Activated T-helper 1 cell treated with anti-CD3 and anti-CD28 coated beads, Interleukin-12 subunit alpha, Interleukin-12 subunit beta, Interleukin-2, Interleukin-4 antibody, amounts not matched to agents 30 ng/mL and 10 ng/mL and 1 ng/mL, durations not matched to agents 14 hours and 24 hours and 36 hours (primary cell): Measurements from ENCODE around the gene DAG1. TPM values are rescaled to one million over a fixed set of nuclear protein-coding genes. Genes with fewer than 3 reads are reported as not detected.

Experiments used
- DNase-seq: peaks from one replicate; pipeline ENCODE4 v3.0.0; 2021; ENCODE audit warnings: low spot score
- H3K27ac Mint-ChIP-seq: one replicate; pipeline ENCODE4 v1.8.0; 2021; ENCODE audit warnings: mild to moderate bottlenecking, mixed read lengths
- H3K27me3 Mint-ChIP-seq: one replicate; pipeline ENCODE4 v1.8.0; 2022; ENCODE audit warnings: mild to moderate bottlenecking, moderate library complexity, mixed read lengths; ENCODE audit not compliant: insufficient read depth
- H3K36me3 Mint-ChIP-seq: one replicate; pipeline ENCODE4 v1.8.0; 2021; ENCODE audit warnings: low read depth, mixed read lengths
- H3K4me1 Mint-ChIP-seq: one replicate; pipeline ENCODE4 v1.8.0; 2021; ENCODE audit warnings: low read depth, mixed read lengths
- H3K4me3 Mint-ChIP-seq: one replicate; pipeline ENCODE4 v1.8.0; 2021; ENCODE audit warnings: mild to moderate bottlenecking, moderate library complexity, mixed read lengths
- H3K9me3 Mint-ChIP-seq: one replicate; pipeline ENCODE4 v1.8.0; 2021; ENCODE audit warnings: mixed read lengths
- intact Hi-C: fragments of 100-400 bp; cut with micrococcal nuclease; formaldehyde crosslinking; loops from one replicate; pipeline ENCODE4 v1.15.1; 2024
- total RNA-seq: library from RNA; stranded (reverse); gene quantifications from 2 replicates; pipeline ENCODE4 v1.2.3, GENCODE V29; 2022

The DAG1 gene
- total RNA-seq, 1 donor from 2014 or later = 23.7 TPM

- peak overlapping the region; percentile 85 for H3K27ac Mint-ChIP-seq
These were observed 61.6 kb downstream of the DAG1 start for GRCh38 chr3:49531715-49532114.

GRCh38 chr3:49533031-49533430 is 63.0 kb downstream of the DAG1 start:
- no peak overlapping the region for H3K27ac Mint-ChIP-seq
- intact Hi-C loops = no loop called here
- no peaks in the 10 kb centered on the region for H3K27me3 Mint-ChIP-seq
- no peak overlapping the region for H3K4me3 Mint-ChIP-seq
- no peaks in the 10 kb centered on the region for H3K9me3 Mint-ChIP-seq
- peaks cover 16% of the 10 kb centered on the region for H3K36me3 Mint-ChIP-seq
- peaks cover 21% of the 10 kb centered on the region for H3K4me1 Mint-ChIP-seq
- no peak for DNase-seq

More at GRCh38 chr3:49531715-49532114, 61.6 kb downstream of the DAG1 start:
- DNase-seq = no peak
- no peak overlapping the region for H3K4me3 Mint-ChIP-seq
- intact Hi-C loops = no loop called here
- peaks cover 21% of the 10 kb centered on the region for H3K4me1 Mint-ChIP-seq
- peaks cover 16% of the 10 kb centered on the region for H3K36me3 Mint-ChIP-seq
- no peaks in the 10 kb centered on the region for H3K9me3 Mint-ChIP-seq
- no peaks in the 10 kb centered on the region for H3K27me3 Mint-ChIP-seq

- DNase-seq = no peak
- peaks cover 16% of the 10 kb centered on the region for H3K36me3 Mint-ChIP-seq
- H3K27ac Mint-ChIP-seq = no peak overlapping the region
- intact Hi-C loops = no loop called here
- peaks cover 20% of the 10 kb centered on the region for H3K4me1 Mint-ChIP-seq
- H3K4me3 Mint-ChIP-seq = no peak overlapping the region
- no peaks in the 10 kb centered on the region for H3K9me3 Mint-ChIP-seq
- H3K27me3 Mint-ChIP-seq = no peaks in the 10 kb centered on the region
These were observed 63.9 kb downstream of the DAG1 start for GRCh38 chr3:49533786-49534519.

- Mint-ChIP-seq H3K27me3 (no peaks in the 10 kb centered on the region), H3K36me3 (peaks cover 16% of the 10 kb centered on the region), H3K4me1 (peaks cover 12% of the 10 kb centered on the region), H3K9me3 (no peaks in the 10 kb centered on the region), H3K4me3 (no peak overlapping the region), H3K27ac (no peak overlapping the region)
- intact Hi-C loops = loop anchor here (5.0 kb wide), 1 partner anchor 367 kb away; the partner anchor contains the start of gene MST1R
- no peak for DNase-seq
These were observed 64.7 kb downstream of the DAG1 start for GRCh38 chr3:49534581-49535441.

GRCh38 chr3:49535971-49536874 is 66.2 kb downstream of the DAG1 start:
- intact Hi-C loops = loop anchor here (5.0 kb wide), 1 partner anchor 366 kb away; the partner anchor contains the start of gene MST1R
- H3K4me3 Mint-ChIP-seq = no peak overlapping the region
- H3K27ac Mint-ChIP-seq = no peak overlapping the region
- H3K9me3 Mint-ChIP-seq = no peaks in the 10 kb centered on the region
- H3K27me3 Mint-ChIP-seq = no peaks in the 10 kb centered on the region
- peaks cover 10% of the 10 kb centered on the region for H3K4me1 Mint-ChIP-seq
- no peak for DNase-seq
- peaks cover 9% of the 10 kb centered on the region for H3K36me3 Mint-ChIP-seq

GRCh38 chr3:49536875-49537533 is 66.9 kb downstream of the DAG1 start:
- H3K4me3 Mint-ChIP-seq = no peak overlapping the region
- H3K27ac Mint-ChIP-seq = no peak overlapping the region

GRCh38 chr3:49539659-49540560 is 69.8 kb downstream of the DAG1 start:
- peak; percentile 85 for DNase-seq
- no peaks in the 10 kb centered on the region for H3K9me3 Mint-ChIP-seq
- peaks cover 12% of the 10 kb centered on the region for H3K27me3 Mint-ChIP-seq
- H3K4me3 Mint-ChIP-seq = peak overlapping the region; percentile 68
- no peaks in the 10 kb centered on the region for H3K36me3 Mint-ChIP-seq
- H3K27ac Mint-ChIP-seq = no peak overlapping the region
- H3K4me1 Mint-ChIP-seq = peaks cover 5% of the 10 kb centered on the region
- intact Hi-C loops = loop anchor here (1.0 to 5.0 kb wide), 6 partner anchors 14 to 362 kb away; partner anchors contain the start of genes BSN, DAG1 and MST1R

More at GRCh38 chr3:49536875-49537533, 66.9 kb downstream of the DAG1 start:
- intact Hi-C loops = loop anchor here (5.0 kb wide), 1 partner anchor 365 kb away; the partner anchor contains the start of gene MST1R
- no peak for DNase-seq
- Mint-ChIP-seq H3K9me3 (no peaks in the 10 kb centered on the region), H3K36me3 (peaks cover 2% of the 10 kb centered on the region), H3K4me1 (peaks cover 5% of the 10 kb centered on the region), H3K27me3 (peaks cover 6% of the 10 kb centered on the region)

- Mint-ChIP-seq H3K27ac (peak overlapping the region; percentile 53), H3K9me3 (no peaks in the 10 kb centered on the region)
- intact Hi-C loops = no loop called here
These were observed 82.0 kb downstream of the DAG1 start for GRCh38 chr3:49552087-49552486.

GRCh38 chr3:49553324-49553691 is 83.2 kb downstream of the DAG1 start:
- peak overlapping the region; percentile 89 for H3K4me3 Mint-ChIP-seq
- H3K9me3 Mint-ChIP-seq = no peaks in the 10 kb centered on the region
- peaks cover 2% of the 10 kb centered on the region for H3K36me3 Mint-ChIP-seq
- H3K27ac Mint-ChIP-seq = peak overlapping the region; percentile 34
- intact Hi-C loops = no loop called here
- no peak for DNase-seq
- H3K27me3 Mint-ChIP-seq = peaks cover 56% of the 10 kb centered on the region
- H3K4me1 Mint-ChIP-seq = peaks cover 20% of the 10 kb centered on the region

More at GRCh38 chr3:49552087-49552486, 82.0 kb downstream of the DAG1 start:
- DNase-seq = no peak
- peaks cover 2% of the 10 kb centered on the region for H3K36me3 Mint-ChIP-seq
- peaks cover 20% of the 10 kb centered on the region for H3K4me1 Mint-ChIP-seq
- peak overlapping the region; percentile 48 for H3K4me3 Mint-ChIP-seq
- H3K27me3 Mint-ChIP-seq = peaks cover 51% of the 10 kb centered on the region

- peaks cover 54% of the 10 kb centered on the region for H3K27me3 Mint-ChIP-seq
- peak; percentile 82 for DNase-seq
- no peaks in the 10 kb centered on the region for H3K9me3 Mint-ChIP-seq
- peak within 1 kb of the TSS; percentile 63 for H3K27ac Mint-ChIP-seq
- intact Hi-C loops = loop anchor here (1.0 kb wide), 2 partner anchors 15 to 119 kb away; no protein-coding TSS in a partner anchor
- peak within 1 kb of the TSS; percentile 89 for H3K4me3 Mint-ChIP-seq
- H3K4me1 Mint-ChIP-seq = peaks cover 20% of the 10 kb centered on the region
- H3K36me3 Mint-ChIP-seq = peaks cover 2% of the 10 kb centered on the region
These were observed 83.9 kb downstream of the DAG1 start, which contains the start of gene BSN for GRCh38 chr3:49553692-49554632. Gene BSN (plus strand): TSS chr3:49554477. CDS start chr3:49554603, 126 bp downstream.
